Neural cell (in vitro differentiated cells): ENCODE measurements around the gene SIX2. TPM values are rescaled to one million over a fixed set of nuclear protein-coding genes. Genes with fewer than 3 reads are reported as not detected.

ENCODE experiments used
- H2AFZ ChIP-seq: fragments of 200-600, 300-800 bp; sonication (generic), shearing (Covaris generic); 2 replicates; pipeline ENCODE4 v1.6.0; 2014; ENCODE audit warnings: low read depth, mild to moderate bottlenecking, antibody characterized with exemption, low read length, moderate library complexity
- H3F3A ChIP-seq: fragments of 200-600 bp; shearing (Covaris generic); 2 replicates; pipeline ENCODE4 v1.6.1; 2016; ENCODE audit warnings: mild to moderate bottlenecking, moderate library complexity, mixed read lengths, antibody characterized with exemption, low read length; ENCODE audit not compliant: insufficient read depth, poor library complexity, severe bottlenecking
- H3K27ac ChIP-seq: fragments of 200-600, 300-800 bp; sonication (generic), shearing (Covaris generic); 2 replicates; pipeline ENCODE4 v1.5.1; 2014; ENCODE audit warnings: mild to moderate bottlenecking, low read length, moderate library complexity
- H3K27me3 ChIP-seq: fragments of 300-800, 200-600 bp; sonication (generic), shearing (Covaris generic); 2 replicates; pipeline ENCODE4 v1.6.0; 2014; ENCODE audit warnings: mild to moderate bottlenecking, low read depth, low read length, moderate library complexity; ENCODE audit not compliant: insufficient read depth
- H3K36me3 ChIP-seq: fragments of 300-800, 200-600 bp; sonication (generic), shearing (Covaris generic); 2 replicates; pipeline ENCODE4 v1.5.1; 2014; ENCODE audit warnings: mild to moderate bottlenecking, antibody characterized with exemption, low read length, moderate library complexity; ENCODE audit not compliant: insufficient read depth
- H3K4me2 ChIP-seq: fragments of 300-800, 200-600 bp; sonication (generic), shearing (Covaris generic); 2 replicates; pipeline ENCODE4 v1.6.0; 2014; ENCODE audit warnings: mild to moderate bottlenecking, low read length
- H3K4me3 ChIP-seq: fragments of 300-800, 200-600 bp; sonication (generic), shearing (Covaris generic); 2 replicates; pipeline ENCODE4 v1.5.1; 2014; ENCODE audit warnings: mild to moderate bottlenecking, low read length, moderate library complexity
- H3K79me2 ChIP-seq: fragments of 200-600 bp; shearing (Covaris generic); replicated peaks from 2 replicates; pipeline ENCODE4 v1.6.0; 2014; ENCODE audit warnings: mild to moderate bottlenecking, low read length, moderate library complexity; ENCODE audit not compliant: insufficient read depth
- H3K9ac ChIP-seq: fragments of 300-800, 200-600 bp; sonication (generic), shearing (Covaris generic); 2 replicates; pipeline ENCODE4 v1.6.1; 2016; ENCODE audit warnings: mild to moderate bottlenecking, low read length, mixed read lengths
- H3K9me2 ChIP-seq: fragments of 200-600 bp; shearing (Covaris generic); 2 replicates; pipeline ENCODE4 v1.6.1; 2016; ENCODE audit warnings: mild to moderate bottlenecking, low read length, mixed read lengths; ENCODE audit not compliant: insufficient read depth
- H3K9me3 ChIP-seq: fragments of 200-600, 300-800 bp; sonication (generic), shearing (Covaris generic); 2 replicates; pipeline ENCODE4 v1.6.1; 2016; ENCODE audit warnings: mild to moderate bottlenecking, mixed run types, low read length, moderate library complexity, mixed read lengths
- H4K20me1 ChIP-seq: fragments of 200-600 bp; shearing (Covaris generic); 2 replicates; pipeline ENCODE4 v1.6.1; 2016; ENCODE audit warnings: mild to moderate bottlenecking, mixed run types; ENCODE audit not compliant: insufficient read depth
- CTCF ChIP-seq: fragments of 450-650 bp; IDR thresholded peaks from 2 replicates; pipeline ENCODE4 v1.5.1; 2014; ENCODE audit warnings: antibody characterized with exemption, mild to moderate bottlenecking, moderate library complexity; ENCODE audit not compliant: poor library complexity, severe bottlenecking
- EP300 ChIP-seq: fragments of 450-650 bp; conservative IDR thresholded peaks from 2 replicates; pipeline ENCODE4 v1.6.1; 2014; ENCODE audit warnings: antibody characterized with exemption, mild to moderate bottlenecking, moderate library complexity; ENCODE audit not compliant: poor library complexity, severe bottlenecking
- EZH2 ChIP-seq: fragments of 200-600, 300-800 bp; shearing (Covaris generic), sonication (generic); IDR thresholded peaks from 2 replicates; pipeline ENCODE4 v1.6.1; 2014; ENCODE audit warnings: antibody characterized with exemption, low read length, borderline replicate concordance, mild to moderate bottlenecking; ENCODE audit not compliant: insufficient read depth, poor library complexity, severe bottlenecking
- MXI1 ChIP-seq: fragments of 450-650 bp; conservative IDR thresholded peaks from 2 replicates; pipeline ENCODE4 v1.6.1; 2014; ENCODE audit warnings: antibody characterized with exemption, mild to moderate bottlenecking; ENCODE audit not compliant: poor library complexity, severe bottlenecking
- POLR2AphosphoS5 ChIP-seq: IDR thresholded peaks from 2 replicates; pipeline ENCODE4 v1.6.1; 2012
- RAD21 ChIP-seq: fragments of 450-650 bp; conservative IDR thresholded peaks from 2 replicates; pipeline ENCODE4 v1.6.1; 2014; ENCODE audit warnings: antibody characterized with exemption, mild to moderate bottlenecking, moderate library complexity
- REST ChIP-seq: IDR thresholded peaks from 2 replicates; pipeline ENCODE4 v1.6.1; 2012; ENCODE audit warnings: borderline replicate concordance
- SMC3 ChIP-seq: fragments of 450-650 bp; conservative IDR thresholded peaks from 2 replicates; pipeline ENCODE4 v1.6.1; 2014; ENCODE audit warnings: antibody characterized with exemption, mild to moderate bottlenecking, moderate library complexity; ENCODE audit not compliant: poor library complexity
- TAF1 ChIP-seq: IDR thresholded peaks from 2 replicates; pipeline ENCODE4 v1.6.1; 2012; ENCODE audit warnings: low read depth
- polyA plus RNA-seq: library from polyadenylated mRNA; depleted of rRNA; stranded (reverse); fragments of >200 nt; gene quantifications from 2 replicates; pipeline ENCODE4 v1.2.3, GENCODE V29; 2014

SIX2 gene
- polyA plus RNA-seq, 1 donor from 2014 or later = 0.16 TPM

- no peak overlapping the region for H3K4me2 ChIP-seq
- TF ChIP-seq SMC3 = no peak
- TF ChIP-seq EP300 = no peak
- no peak for TF ChIP-seq MXI1
- no peak for TF ChIP-seq POLR2AphosphoS5
- TF ChIP-seq REST = no peak
- TF ChIP-seq TAF1 = no peak
- TF ChIP-seq EZH2 = no peak
- no peak for TF ChIP-seq RAD21
- H3K4me3 ChIP-seq = no peak overlapping the region
- no peaks in the 10 kb centered on the region for H3K9me2 ChIP-seq
- H3K27me3 ChIP-seq = no peaks in the 10 kb centered on the region
- H3K27ac ChIP-seq = no peak overlapping the region
- H3K36me3 ChIP-seq = no peaks in the 10 kb centered on the region
- H2AFZ ChIP-seq = no peak overlapping the region
- H3F3A ChIP-seq = no peaks in the 10 kb centered on the region
- H3K9ac ChIP-seq = no peak overlapping the region
- H3K79me2 ChIP-seq = no peaks in the 10 kb centered on the region
- H4K20me1 ChIP-seq = no peaks in the 10 kb centered on the region
- peaks cover 6% of the 10 kb centered on the region for H3K9me3 ChIP-seq
These were observed 25.2 kb downstream of the SIX2 start for GRCh38 chr2:44983836-44984604.

- Histone ChIP-seq H3K4me3 (no peak overlapping the region), H3K9ac (no peak overlapping the region), H4K20me1 (no peaks in the 10 kb centered on the region), H3K4me2 (no peak overlapping the region), H3K79me2 (no peaks in the 10 kb centered on the region), H3K9me2 (no peaks in the 10 kb centered on the region), H2AFZ (no peak overlapping the region), H3K27me3 (no peaks in the 10 kb centered on the region), H3K9me3 (no peaks in the 10 kb centered on the region), H3K27ac (no peak overlapping the region), H3F3A (no peaks in the 10 kb centered on the region), H3K36me3 (no peaks in the 10 kb centered on the region)
- TF ChIP-seq RAD21 (peak; percentile 97), SMC3 (peak; percentile 99), POLR2AphosphoS5 (no peak), CTCF (peak; percentile 93), EP300 (no peak)
These were observed 27.5 kb downstream of the SIX2 start for GRCh38 chr2:44981714-44982108.
